Measurements from ENCODE around the gene RIF1. TPM values are rescaled to one million over a fixed set of nuclear protein-coding genes. Genes with fewer than 3 reads are reported as not detected.

RIF1 gene
- total and polyA plus RNA-seq, 9 of the 15 experiments (the other 6 are each of a cell fraction or from before 2014, with no cell fraction given) = 11.0 to 109 (median 44.2) TPM

- TF ChIP-seq ZNF655 (CRISPR knock-in tag; IDR thresholded peaks at IDR 0.05) (no peak), IRF9 (tag; IDR thresholded peaks at IDR 0.05) (no peak), MTA1 (IDR thresholded peaks at IDR 0.05; ENCODE audit: borderline replicate concordance) (no peak), EP300 (IDR thresholded peaks at IDR 0.05; ENCODE audit: low read length) (no peak), SREBF1 (IDR thresholded peaks at IDR 0.05; ENCODE audit: borderline replicate concordance, low read depth, low read length) (no peak)
Observed at GRCh38 chr2:151523850-151524249, 114.1 kb downstream of the RIF1 start (continued).

- H3K4me1 ChIP-seq (replicated peaks in 1 of 2; ENCODE audit: control insufficient read depth in 2 of 2, insufficient read depth in 2 of 2, low read length in 2 of 2) = no peaks in the 10 kb centered on the region
- no peaks in the 10 kb centered on the region for H3K9me3 ChIP-seq (replicated peaks; ENCODE audit: control insufficient read depth, insufficient read depth, low read depth, low read length)
- DNase-seq (ENCODE audit: extremely low read depth in 1 of 4, low spot score in 3 of 4) (no peak), ATAC-seq (no peak; the same call in 2 of the 3 replicates), FAIRE-seq (no peak)
- intact Hi-C loops (cut with micrococcal nuclease) (no loop called here), in situ Hi-C loops (cut with MboI) (no loop called here)
- no peaks in the 10 kb centered on the region for H3K79me2 ChIP-seq (ENCODE audit: control insufficient read depth, insufficient read depth, low read length)
- H2AFZ ChIP-seq (ENCODE audit: low read depth, low read length) = no peak overlapping the region
- H3K4me3 ChIP-seq = no peak overlapping the region
- no TSS peak for BruUV-seq (replicated peaks)
- WGBS (ENCODE audit: insufficient coverage, low coverage, missing lambda C conversion rate) = 41% methylated on average over 9 of the region's 9 CpGs
- ChIA-PET POLR2A (no interaction called here), CTCF (ENCODE audit: low intra/inter-chr PET ratio) (no interaction called here)
- no peaks in the 10 kb centered on the region for H3K9me1 ChIP-seq (ENCODE audit: control insufficient read depth, insufficient read depth, low read length)
- H3K36me3 ChIP-seq (ENCODE audit: control insufficient read depth, insufficient read depth, low read length) = no peaks in the 10 kb centered on the region
- no peaks in the 10 kb centered on the region for H4K20me1 ChIP-seq (replicated peaks; ENCODE audit: control insufficient read depth, insufficient read depth, low read length)
- H3K4me2 ChIP-seq (ENCODE audit: insufficient read depth, low read length) = no peak overlapping the region
- H3K27ac ChIP-seq (ENCODE audit: extremely low read depth, low read depth, low read length) = no peak overlapping the region
- no peak overlapping the region for H3K9ac ChIP-seq (ENCODE audit: insufficient read depth in 1 of 2, low read depth in 2 of 2, low read length in 2 of 2)
- H3K27me3 ChIP-seq (ENCODE audit: control insufficient read depth in 2 of 2, insufficient read depth in 2 of 2, low read length in 2 of 2) = no peaks in the 10 kb centered on the region
- TF ChIP-seq ZNF444 (CRISPR knock-in tag; IDR thresholded peaks at IDR 0.05) = no peak
- TF ChIP-seq MYC (IDR thresholded peaks at IDR 0.05; ENCODE audit: low read depth, low read length) = no peak
- TF ChIP-seq MYC (CRISPR knock-in tag; IDR thresholded peaks at IDR 0.05; ENCODE audit: borderline replicate concordance, low read depth) = no peak
- TF ChIP-seq CHD2 (IDR thresholded peaks at IDR 0.05; ENCODE audit: low read depth, low read length) = no peak
- TF ChIP-seq CXXC5 (CRISPR knock-in tag; IDR thresholded peaks at IDR 0.05) = no peak
- no peak for TF ChIP-seq LCOR (CRISPR knock-in tag; IDR thresholded peaks at IDR 0.05)
- TF ChIP-seq XRCC3 (IDR thresholded peaks at IDR 0.05) = no peak
- no peak for TF ChIP-seq ATF6 (CRISPR knock-in tag; IDR thresholded peaks at IDR 0.05)
- no peak for TF ChIP-seq CHAMP1 (IDR thresholded peaks at IDR 0.05)
- no peak for TF ChIP-seq OTX1 (CRISPR knock-in tag; IDR thresholded peaks at IDR 0.05)
- no peak for TF ChIP-seq BRD4 (IDR thresholded peaks at IDR 0.05)
Observed at GRCh38 chr2:151525821-151526373, 116.2 kb downstream of the RIF1 start.

All from K562 (cell line).